Measurements from ENCODE around the gene NRM. TPM values are rescaled to one million over a fixed set of nuclear protein-coding genes. Genes with fewer than 3 reads are reported as not detected.

NRM gene
- total RNA-seq, 1 donor from 2014 or later: 20.4 TPM

DNA sequence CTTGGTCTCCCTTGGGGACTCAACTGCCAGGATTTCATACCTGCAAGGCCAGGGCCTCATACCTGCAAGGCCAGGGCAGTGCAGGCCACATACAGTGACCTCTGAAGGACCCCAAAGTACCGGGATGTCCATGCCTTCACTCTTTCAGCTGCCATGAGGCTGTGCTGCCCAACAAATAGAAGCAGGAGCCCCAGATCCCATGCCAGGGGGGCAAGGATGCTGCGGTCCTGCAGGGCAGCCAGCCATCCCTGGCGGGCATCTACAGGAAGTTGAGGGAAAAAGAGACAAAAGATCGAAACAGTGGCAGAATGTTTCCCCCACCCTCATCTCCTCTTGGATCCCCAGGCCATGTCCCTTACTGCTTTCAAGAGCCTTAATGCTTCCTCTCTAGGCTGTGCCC, 799 bp downstream of the NRM start:
- H3K4me3 ChIP-seq (ENCODE audit: low read depth, low read length): peak overlapping the region; percentile 82
- TF ChIP-seq, protein P1, sequence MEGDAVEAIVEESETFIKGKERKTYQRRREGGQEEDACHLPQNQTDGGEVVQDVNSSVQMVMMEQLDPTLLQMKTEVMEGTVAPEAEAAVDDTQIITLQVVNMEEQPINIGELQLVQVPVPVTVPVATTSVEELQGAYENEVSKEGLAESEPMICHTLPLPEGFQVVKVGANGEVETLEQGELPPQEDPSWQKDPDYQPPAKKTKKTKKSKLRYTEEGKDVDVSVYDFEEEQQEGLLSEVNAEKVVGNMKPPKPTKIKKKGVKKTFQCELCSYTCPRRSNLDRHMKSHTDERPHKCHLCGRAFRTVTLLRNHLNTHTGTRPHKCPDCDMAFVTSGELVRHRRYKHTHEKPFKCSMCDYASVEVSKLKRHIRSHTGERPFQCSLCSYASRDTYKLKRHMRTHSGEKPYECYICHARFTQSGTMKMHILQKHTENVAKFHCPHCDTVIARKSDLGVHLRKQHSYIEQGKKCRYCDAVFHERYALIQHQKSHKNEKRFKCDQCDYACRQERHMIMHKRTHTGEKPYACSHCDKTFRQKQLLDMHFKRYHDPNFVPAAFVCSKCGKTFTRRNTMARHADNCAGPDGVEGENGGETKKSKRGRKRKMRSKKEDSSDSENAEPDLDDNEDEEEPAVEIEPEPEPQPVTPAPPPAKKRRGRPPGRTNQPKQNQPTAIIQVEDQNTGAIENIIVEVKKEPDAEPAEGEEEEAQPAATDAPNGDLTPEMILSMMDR (conservative IDR thresholded peaks at IDR 0.05; ENCODE audit: low read depth, low read length): no peak
- DNase-seq (ENCODE audit: low read depth): no peak

DNA sequence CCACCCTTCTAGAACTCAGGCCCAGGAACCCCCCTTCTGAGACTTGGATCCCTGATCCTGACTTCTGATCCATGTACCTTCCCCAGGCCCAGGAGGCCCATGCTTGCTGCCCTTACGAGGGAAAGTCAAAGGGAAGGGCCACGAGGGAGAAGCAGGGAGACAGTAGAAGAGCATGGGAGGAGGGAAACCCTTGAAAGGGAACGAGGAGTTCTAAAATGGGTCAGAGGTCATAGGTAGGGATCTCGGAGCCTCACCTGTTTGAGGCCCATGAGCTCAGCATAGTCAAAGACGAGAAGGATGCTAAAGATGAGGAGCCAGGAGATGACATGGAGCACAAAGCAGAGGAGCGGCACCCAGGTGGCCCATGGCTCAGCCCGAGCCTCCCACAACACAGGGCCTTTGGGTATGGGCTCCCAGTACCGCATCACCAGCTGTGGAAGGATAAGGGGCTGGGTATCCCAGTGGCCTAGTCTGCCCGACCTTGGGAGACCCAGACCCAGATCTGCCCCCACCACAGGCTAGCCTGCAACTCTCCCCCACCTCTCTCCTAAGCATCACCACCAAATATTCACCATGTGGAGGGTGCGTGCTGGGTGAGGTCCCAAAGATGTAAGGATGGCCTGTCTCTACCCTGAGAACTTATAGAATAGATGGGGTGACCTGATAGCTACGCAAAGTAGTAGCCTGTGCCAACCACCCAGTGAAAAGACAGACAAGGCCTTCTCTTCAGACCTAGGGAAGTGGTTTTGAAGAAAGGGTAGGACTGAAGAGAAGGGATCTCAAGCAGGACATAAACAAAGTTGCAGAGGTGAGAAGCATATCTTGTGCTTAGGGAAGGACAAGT, 1.5 kb downstream of the NRM start:
- no peak for DNase-seq (ENCODE audit: low read depth)
- TF ChIP-seq, protein P1 (conservative IDR thresholded peaks at IDR 0.05; ENCODE audit: low read depth, low read length): no peak
- H3K4me3 ChIP-seq (ENCODE audit: low read depth, low read length): no peak overlapping the region

DNA sequence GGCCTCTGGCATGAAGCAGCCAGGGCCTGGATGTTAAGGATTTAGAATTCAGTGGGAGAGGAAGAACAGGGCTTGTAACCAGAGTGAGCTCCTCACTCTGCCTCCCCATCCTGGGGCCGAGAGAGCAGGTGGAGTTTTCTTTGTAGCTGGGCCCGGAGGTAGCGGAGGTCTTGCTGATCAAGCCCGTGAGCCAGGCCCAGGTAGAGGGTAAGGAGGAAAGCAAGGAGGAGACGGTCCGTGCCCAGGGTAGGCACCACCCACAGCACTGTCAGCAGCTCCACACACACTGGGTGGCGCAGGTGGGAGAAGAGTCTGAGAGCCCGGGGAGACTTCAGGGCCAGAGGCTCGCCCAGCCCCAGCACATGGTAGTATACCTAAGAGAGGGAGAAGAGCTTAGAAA, 2.2 kb downstream of the NRM start:
- DNase-seq (ENCODE audit: low read depth): no peak
- H3K4me3 ChIP-seq (ENCODE audit: low read depth, low read length): peak overlapping the region; percentile 94
- TF ChIP-seq, protein P1 (conservative IDR thresholded peaks at IDR 0.05; ENCODE audit: low read depth, low read length): no peak

DNA sequence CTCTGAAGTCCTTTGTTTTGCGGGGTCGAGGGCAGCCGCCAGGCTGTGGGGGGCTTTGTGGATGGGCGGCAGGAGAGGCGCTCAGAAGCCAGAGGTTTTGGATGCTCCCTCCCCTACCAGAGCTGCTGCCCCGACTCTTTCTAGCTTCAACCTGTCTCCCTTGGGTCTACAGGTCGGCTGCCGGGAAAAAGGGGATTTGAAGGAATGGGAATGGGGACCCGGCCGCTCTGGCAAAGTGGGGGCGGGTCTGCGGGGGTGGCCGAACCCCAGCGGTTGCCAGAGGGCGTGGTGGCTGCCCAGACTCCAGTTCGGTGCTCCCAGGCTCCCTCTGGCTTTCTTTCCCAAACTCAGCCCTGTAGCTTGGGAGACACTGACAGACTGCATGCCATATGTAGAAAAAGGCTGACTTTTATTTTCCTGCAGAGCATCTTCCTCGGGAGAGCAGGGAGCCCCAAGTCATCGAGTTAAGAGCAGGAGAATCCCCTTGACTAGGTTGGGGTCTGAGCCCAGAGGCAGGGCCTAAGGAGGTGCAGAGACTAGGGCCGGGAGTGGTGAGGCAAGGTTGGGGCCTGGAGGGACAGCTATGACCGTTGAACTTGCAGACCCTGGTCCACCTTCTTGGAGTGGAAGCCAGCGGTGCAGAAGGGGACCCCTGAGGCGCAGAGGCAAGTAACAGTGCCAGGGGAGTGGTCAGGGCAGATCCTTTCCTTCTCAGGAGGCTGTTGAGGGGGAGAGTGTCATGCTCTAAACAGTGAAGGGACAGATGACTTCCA, 2.9 kb downstream of the NRM start:
- TF ChIP-seq, protein P1 (conservative IDR thresholded peaks at IDR 0.05; ENCODE audit: low read depth, low read length): peak; percentile 22
- DNase-seq (ENCODE audit: low read depth): no peak

DNA sequence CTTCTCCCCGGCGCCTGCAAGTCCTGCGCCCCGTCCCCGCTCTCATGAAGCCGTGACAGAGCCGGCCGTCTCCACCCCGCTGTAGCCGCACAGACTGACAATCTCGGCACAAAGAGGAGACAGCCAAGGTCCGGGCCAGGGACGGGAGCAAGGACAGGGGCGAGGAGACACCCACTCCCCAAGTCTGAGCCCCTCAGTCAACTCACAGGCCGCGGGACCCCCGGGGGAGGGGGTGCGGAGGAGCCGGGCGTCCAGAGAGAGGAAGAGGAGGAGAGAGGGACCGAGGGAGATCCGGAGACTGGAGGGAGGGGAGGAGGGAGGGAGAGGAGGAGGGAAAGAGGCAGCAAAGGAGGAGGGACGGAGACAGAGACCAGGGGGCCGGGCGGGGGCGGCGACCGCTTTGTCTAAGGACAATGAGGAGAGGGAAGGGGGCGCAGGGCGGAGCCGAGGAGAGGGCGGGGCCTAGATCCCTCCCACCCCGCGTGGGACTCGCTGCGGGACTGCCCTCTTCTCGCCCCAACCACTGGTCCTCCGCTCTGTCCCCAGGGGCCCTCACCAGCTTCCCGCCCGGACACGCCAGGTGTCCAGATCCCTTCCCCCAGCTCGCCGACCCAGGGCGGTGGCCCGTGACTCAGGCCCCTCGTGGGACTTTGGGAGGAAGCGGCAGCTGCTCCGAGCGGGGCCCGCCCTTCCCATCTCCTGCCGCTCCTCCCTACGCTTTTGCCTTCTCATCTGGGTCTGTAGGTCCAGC, 3.7 kb downstream of the NRM start:
- no peak for DNase-seq (ENCODE audit: low read depth)
- peak overlapping the region; percentile 94 for H3K4me3 ChIP-seq (ENCODE audit: low read depth, low read length)
- TF ChIP-seq, protein P1 (conservative IDR thresholded peaks at IDR 0.05; ENCODE audit: low read depth, low read length): no peak

More for the DNA sequence above, 2.9 kb downstream of the NRM start:
- peak overlapping the region; percentile 94 for H3K4me3 ChIP-seq (ENCODE audit: low read depth, low read length)

DNA sequence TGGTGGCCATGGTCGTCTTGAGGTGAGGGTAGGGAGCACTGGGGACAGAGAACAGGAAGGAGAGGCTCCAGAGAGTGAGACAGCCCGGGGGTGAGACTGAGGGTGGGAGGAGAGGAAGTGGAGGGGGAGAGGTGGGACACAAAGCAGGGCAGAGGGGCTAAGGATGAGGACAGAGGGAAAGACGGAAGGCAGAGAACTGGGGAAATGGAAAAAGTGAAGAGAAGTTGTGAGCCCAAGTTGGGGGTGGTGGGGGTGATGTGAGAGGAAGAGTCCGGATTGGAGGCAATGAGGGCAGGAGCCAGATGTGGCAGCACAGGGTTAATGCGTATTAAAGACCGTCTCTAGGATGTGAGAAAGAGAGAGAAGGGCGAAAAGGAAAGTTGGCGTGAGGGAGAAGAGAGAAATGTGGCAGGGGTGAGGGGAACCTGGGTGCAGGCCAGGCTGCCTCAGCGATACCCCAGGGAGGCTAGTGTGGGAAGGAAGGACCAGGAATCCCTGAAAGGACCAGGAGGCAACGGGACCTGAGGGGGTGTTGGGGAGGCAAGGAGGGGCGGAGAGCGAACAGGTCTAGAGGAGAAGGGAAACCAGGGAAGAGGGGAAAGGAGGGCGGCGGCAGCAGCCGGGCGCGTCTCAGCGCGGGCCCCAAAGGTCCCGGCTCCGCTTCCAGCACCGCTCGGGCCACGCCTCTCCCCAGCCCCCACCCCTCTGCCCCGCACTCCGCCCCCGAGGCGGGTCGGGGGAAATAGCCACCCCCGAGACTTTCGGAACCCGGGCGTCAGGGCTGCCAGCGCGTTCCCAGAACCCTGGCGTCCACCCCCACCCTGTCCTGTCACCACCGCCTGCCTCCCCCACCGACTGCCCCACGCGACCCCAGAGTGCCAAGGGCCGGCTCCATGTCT, 4.5 kb downstream of the NRM start, which contains the start of gene PPP1R18:
PPP1R18 (minus strand) TSS at position 637 of the 899 bp plus-strand sequence; CDS start at position 10, 627 bp downstream.
- DNase-seq (ENCODE audit: low read depth): no peak
- H3K4me3 ChIP-seq (ENCODE audit: low read depth, low read length): peak within 1 kb of the TSS; percentile 94
- TF ChIP-seq, protein P1 (conservative IDR thresholded peaks at IDR 0.05; ENCODE audit: low read depth, low read length): no peak
